Natural killer cell treated with Interleukin-12 subunit alpha and Interleukin-12 subunit beta and Interleukin-15 and Interleukin-18, amount 100 ng/mL, for 72 hours (primary cell): ENCODE data around the gene MMP28. TPM values are rescaled to one million over a fixed set of nuclear protein-coding genes. Genes with fewer than 3 reads are reported as not detected.

ENCODE experiments used
- ATAC-seq, 2 donors: fragments of 150-1000 bp; cut with Tn5 transposase in 1 of 2; sonication (Bioruptor Pico), chemical (Tn5 transposase) in 1 of 2; 2 replicates each; pipeline ENCODE4 v1.10.0; 2021
- DNase-seq: peaks from one replicate; pipeline ENCODE4 v3.0.0; 2022; ENCODE audit warnings: low spot score
- H3K27ac Mint-ChIP-seq, 2 donors: 1 replicate in 1 of 2; 2 replicates in 1 of 2; pipeline ENCODE4 v1.8.0; 2022; ENCODE audit warnings: mixed read lengths in 2 of 2, mild to moderate bottlenecking in 1 of 2, moderate library complexity in 1 of 2
- H3K27me3 Mint-ChIP-seq, 2 donors: 1 replicate in 1 of 2; 2 replicates in 1 of 2; pipeline ENCODE4 v1.8.0; 2022; ENCODE audit warnings: mixed read lengths in 2 of 2
- H3K36me3 Mint-ChIP-seq: one replicate; pipeline ENCODE4 v1.8.0; 2022; ENCODE audit warnings: mixed read lengths
- H3K4me1 Mint-ChIP-seq, 2 donors: 1 replicate in 1 of 2; 2 replicates in 1 of 2; pipeline ENCODE4 v1.8.0; 2022; ENCODE audit warnings: low read depth in 2 of 2, mixed read lengths in 2 of 2, mild to moderate bottlenecking in 1 of 2
- H3K4me3 Mint-ChIP-seq: one replicate; pipeline ENCODE4 v1.8.0; 2022; ENCODE audit warnings: mixed read lengths
- H3K9me3 Mint-ChIP-seq: 2 replicates; pipeline ENCODE4 v1.8.0; 2022; ENCODE audit warnings: mixed read lengths
- total RNA-seq, 2 donors: library from RNA; stranded (reverse); gene quantifications; one replicate each; pipeline ENCODE4 v1.2.3, GENCODE V29; 2022

The MMP28 gene
- total RNA-seq, 2 donors from 2014 or later = not detected

- Mint-ChIP-seq H3K36me3 (no peaks in the 10 kb centered on the region), H3K9me3 (no peaks in the 10 kb centered on the region), H3K4me3 (no peak overlapping the region), H3K27me3 (peaks cover 12 to 23% of the 10 kb centered on the region in 2 donors), H3K27ac (no peak overlapping the region), H3K4me1 (peaks cover 2 to 4% of the 10 kb centered on the region in 2 donors)
- no peak for ATAC-seq
- no peak for DNase-seq
These were observed 55.2 kb downstream of the MMP28 start for GRCh38 chr17:35740216-35740615.

GRCh38 chr17:35738519-35739133 is 56.8 kb downstream of the MMP28 start:
- no peak overlapping the region for H3K4me3 Mint-ChIP-seq
- no peak overlapping the region for H3K27ac Mint-ChIP-seq
- no peaks in the 10 kb centered on the region for H3K36me3 Mint-ChIP-seq
- peaks cover 2 to 4% of the 10 kb centered on the region in 2 donors for H3K4me1 Mint-ChIP-seq
- H3K9me3 Mint-ChIP-seq = no peaks in the 10 kb centered on the region
- DNase-seq = no peak
- peaks cover 12 to 21% of the 10 kb centered on the region in 2 donors for H3K27me3 Mint-ChIP-seq
- no peak for ATAC-seq

- H3K27me3 Mint-ChIP-seq = peaks cover 0 to 10% of the 10 kb centered on the region in 2 donors
- H3K9me3 Mint-ChIP-seq = no peaks in the 10 kb centered on the region
- H3K36me3 Mint-ChIP-seq = no peaks in the 10 kb centered on the region
- ATAC-seq = no peak
- H3K27ac Mint-ChIP-seq = no peak overlapping the region
- no peak overlapping the region for H3K4me3 Mint-ChIP-seq
- DNase-seq = no peak
- H3K4me1 Mint-ChIP-seq = peaks cover 0 to under 1% of the 10 kb centered on the region in 2 donors
These were observed 59.2 kb downstream of the MMP28 start for GRCh38 chr17:35736236-35736635.

- H3K27me3 Mint-ChIP-seq = peaks cover 0 to 9% of the 10 kb centered on the region in 2 donors
- ATAC-seq (no peak), DNase-seq (no peak)
- peaks cover 10 to 11% of the 10 kb centered on the region in 2 donors for H3K4me1 Mint-ChIP-seq
- no peak overlapping the region for H3K27ac Mint-ChIP-seq
- H3K9me3 Mint-ChIP-seq = no peaks in the 10 kb centered on the region
- H3K36me3 Mint-ChIP-seq = no peaks in the 10 kb centered on the region
- H3K4me3 Mint-ChIP-seq = no peak overlapping the region
These were observed 60.2 kb downstream of the MMP28 start for GRCh38 chr17:35735036-35735805.

- Mint-ChIP-seq H3K27ac (no peak overlapping the region), H3K4me3 (no peak overlapping the region), H3K4me1 (peaks cover 11% of the 10 kb centered on the region in 2 donors), H3K9me3 (no peaks in the 10 kb centered on the region), H3K36me3 (no peaks in the 10 kb centered on the region), H3K27me3 (peaks cover 0 to 2% of the 10 kb centered on the region in 2 donors)
- DNase-seq = no peak
- no peak for ATAC-seq
These were observed 61.0 kb downstream of the MMP28 start for GRCh38 chr17:35734396-35734795.

- Mint-ChIP-seq H3K4me1 (peaks cover 11% of the 10 kb centered on the region in 2 donors), H3K4me3 (no peak overlapping the region), H3K27ac (no peak overlapping the region), H3K27me3 (no peaks in the 10 kb centered on the region), H3K36me3 (no peaks in the 10 kb centered on the region), H3K9me3 (no peaks in the 10 kb centered on the region)
- no peak for DNase-seq
- ATAC-seq = no peak
These were observed 62.1 kb downstream of the MMP28 start for GRCh38 chr17:35733366-35733765.

GRCh38 chr17:35732806-35733136 is 62.7 kb downstream of the MMP28 start:
- ATAC-seq (no peak), DNase-seq (no peak)
- Mint-ChIP-seq H3K36me3 (no peaks in the 10 kb centered on the region), H3K4me1 (peaks cover 11% of the 10 kb centered on the region in 2 donors), H3K4me3 (peak overlapping the region; percentile 39), H3K9me3 (no peaks in the 10 kb centered on the region), H3K27me3 (no peaks in the 10 kb centered on the region), H3K27ac (no peak overlapping the region)

GRCh38 chr17:35731917-35732805 is 63.3 kb downstream of the MMP28 start:
- no peaks in the 10 kb centered on the region for H3K27me3 Mint-ChIP-seq
- H3K9me3 Mint-ChIP-seq = no peaks in the 10 kb centered on the region
- no peak overlapping the region for H3K27ac Mint-ChIP-seq
- no peaks in the 10 kb centered on the region for H3K36me3 Mint-ChIP-seq
- DNase-seq (no peak), ATAC-seq (no peak)
- H3K4me3 Mint-ChIP-seq = peak overlapping the region; percentile 39
- peaks cover 11% of the 10 kb centered on the region in 2 donors for H3K4me1 Mint-ChIP-seq

- Mint-ChIP-seq H3K36me3 (no peaks in the 10 kb centered on the region), H3K4me1 (peaks cover 11% of the 10 kb centered on the region in 2 donors), H3K27me3 (no peaks in the 10 kb centered on the region), H3K27ac (peak within 1 kb of the TSS in 1 of 2 donors; percentile 72), H3K4me3 (peak within 1 kb of the TSS; percentile 53), H3K9me3 (no peaks in the 10 kb centered on the region)
- DNase-seq (no peak), ATAC-seq (peak; percentile 45 to 48)
These were observed 64.1 kb downstream of the MMP28 start, which contains the start of gene RASL10B for GRCh38 chr17:35731239-35731916. Gene RASL10B, plus strand, starts transcription at chr17:35731639. Its CDS starts 3,546 bp downstream, at chr17:35735185.

- Mint-ChIP-seq H3K4me1 (peaks cover 11% of the 10 kb centered on the region in 2 donors), H3K36me3 (peaks cover 3% of the 10 kb centered on the region), H3K27ac (peak overlapping the region in 1 of 2 donors; percentile 72), H3K4me3 (peak overlapping the region; percentile 53), H3K27me3 (no peaks in the 10 kb centered on the region), H3K9me3 (no peaks in the 10 kb centered on the region)
- DNase-seq = no peak
- ATAC-seq = no peak
These were observed 64.9 kb downstream of the MMP28 start for GRCh38 chr17:35730400-35731005.

GRCh38 chr17:35729405-35729833 is 66.0 kb downstream of the MMP28 start:
- Mint-ChIP-seq H3K27me3 (no peaks in the 10 kb centered on the region), H3K27ac (no peak overlapping the region), H3K36me3 (peaks cover 13% of the 10 kb centered on the region), H3K4me3 (no peak overlapping the region), H3K9me3 (no peaks in the 10 kb centered on the region), H3K4me1 (peaks cover 11% of the 10 kb centered on the region in 2 donors)
- no peak for DNase-seq
- ATAC-seq = no peak

- H3K27ac Mint-ChIP-seq = no peak overlapping the region
- H3K4me1 Mint-ChIP-seq = peaks cover 11% of the 10 kb centered on the region in 2 donors
- no peak for DNase-seq
- peaks cover 22% of the 10 kb centered on the region for H3K36me3 Mint-ChIP-seq
- no peaks in the 10 kb centered on the region for H3K27me3 Mint-ChIP-seq
- H3K4me3 Mint-ChIP-seq = no peak overlapping the region
- no peak for ATAC-seq
- H3K9me3 Mint-ChIP-seq = no peaks in the 10 kb centered on the region
These were observed 66.9 kb downstream of the MMP28 start for GRCh38 chr17:35728551-35728950.

GRCh38 chr17:35727635-35728034 is 67.8 kb downstream of the MMP28 start:
- Mint-ChIP-seq H3K27me3 (no peaks in the 10 kb centered on the region), H3K9me3 (no peaks in the 10 kb centered on the region), H3K36me3 (peaks cover 30% of the 10 kb centered on the region), H3K4me3 (no peak overlapping the region), H3K27ac (no peak overlapping the region), H3K4me1 (peaks cover 11% of the 10 kb centered on the region in 2 donors)
- ATAC-seq = no peak
- no peak for DNase-seq
